Activated CD4-positive, alpha-beta T cell treated with anti-CD3 and anti-CD28 coated beads, Interleukin-2, amount 50 U/mL, for 1 hour (primary cell): ENCODE measurements around the gene GPR31.

Experiments
- DNase-seq: peaks from one replicate; pipeline ENCODE4 v3.0.0-alpha.2; 2020

Gene GPR31

GRCh38 chr6:167116109-167116837 lies 41.5 kb downstream of the GPR31 start:
- no peak for DNase-seq

GRCh38 chr6:167115054-167115453 lies 42.7 kb downstream of the GPR31 start:
- no peak for DNase-seq

- DNase-seq = peak; percentile 60
Observed at GRCh38 chr6:167113935-167114910, 43.6 kb downstream of the GPR31 start.

GRCh38 chr6:167113047-167113754 lies 44.6 kb downstream of the GPR31 start:
- no peak for DNase-seq

- DNase-seq = no peak
Observed at GRCh38 chr6:167112421-167112820, 45.4 kb downstream of the GPR31 start.

- no peak for DNase-seq
Observed at GRCh38 chr6:167111597-167111996, 46.2 kb downstream of the GPR31 start.

GRCh38 chr6:167109651-167110050 lies 48.1 kb downstream of the GPR31 start:
- DNase-seq = no peak

- no peak for DNase-seq
Observed at GRCh38 chr6:167108278-167108677, 49.5 kb downstream of the GPR31 start.

- DNase-seq = no peak
Observed at GRCh38 chr6:167107787-167108186, 50.0 kb downstream of the GPR31 start.

GRCh38 chr6:167106406-167106805 lies 51.4 kb downstream of the GPR31 start:
- DNase-seq = no peak
